SU-DHL-6 (cell line): ENCODE data around the gene CCDC106.

Experiments
- H2AFZ ChIP-seq: fragments of 200-600 bp; sonication (generic); 2 replicates; pipeline ENCODE4 v1.6.1; 2014; ENCODE audit warnings: low read depth, mild to moderate bottlenecking, moderate library complexity, mixed read lengths, antibody characterized with exemption, low read length; ENCODE audit not compliant: severe bottlenecking
- H3F3A ChIP-seq: fragments of 200-600 bp; shearing (Covaris generic); 2 replicates; pipeline ENCODE4 v1.6.0; 2016; ENCODE audit warnings: antibody characterized with exemption, mild to moderate bottlenecking; ENCODE audit not compliant: insufficient read depth
- H3K27ac ChIP-seq: fragments of 200-600 bp; sonication (generic); 2 replicates; pipeline ENCODE4 v1.5.1; 2016; ENCODE audit warnings: low read depth, mild to moderate bottlenecking, low read length, moderate library complexity, mixed read lengths
- H3K27me3 ChIP-seq: fragments of 200-600 bp; sonication (generic), shearing (Covaris generic); 2 replicates; pipeline ENCODE4 v1.6.0; 2014; ENCODE audit warnings: mild to moderate bottlenecking, low read length
- H3K36me3 ChIP-seq: fragments of 200-600 bp; sonication (generic); 2 replicates; pipeline ENCODE4 v1.6.1; 2014; ENCODE audit warnings: mild to moderate bottlenecking, low read length, mixed read lengths
- H3K4me2 ChIP-seq: fragments of 300-600, 200-600 bp; shearing (Covaris generic), sonication (generic); 2 replicates; pipeline ENCODE4 v1.6.0; 2014; ENCODE audit warnings: low read length, low read depth, mild to moderate bottlenecking; ENCODE audit not compliant: poor library complexity, severe bottlenecking
- H3K4me3 ChIP-seq: fragments of 200-600 bp; sonication (generic); 2 replicates; pipeline ENCODE4 v1.5.1; 2014; ENCODE audit warnings: antibody characterized with exemption, low read length, mild to moderate bottlenecking, mixed read lengths; ENCODE audit not compliant: insufficient read depth, poor library complexity, severe bottlenecking
- H3K79me2 ChIP-seq: fragments of 200-600 bp; sonication (generic); 2 replicates; pipeline ENCODE4 v1.6.1; 2014; ENCODE audit warnings: mild to moderate bottlenecking, low read length, moderate library complexity; ENCODE audit not compliant: insufficient read depth
- H3K9ac ChIP-seq: fragments of 200-600 bp; sonication (generic); 2 replicates; pipeline ENCODE4 v1.7.0; 2014; ENCODE audit warnings: mild to moderate bottlenecking, low read length
- H3K9me2 ChIP-seq: fragments of 200-600 bp; sonication (generic); replicated peaks from 2 replicates; pipeline ENCODE4 v1.6.1; 2014; ENCODE audit warnings: low read length; ENCODE audit not compliant: insufficient read depth
- H3K9me3 ChIP-seq: fragments of 200-600 bp; sonication (generic); 2 replicates; pipeline ENCODE4 v1.6.1; 2014; ENCODE audit warnings: low read length, mixed read lengths; ENCODE audit not compliant: insufficient read depth
- H4K20me1 ChIP-seq: fragments of 200-600 bp; sonication (generic); 2 replicates; pipeline ENCODE4 v1.6.1; 2014; ENCODE audit warnings: low read depth, mild to moderate bottlenecking, antibody characterized with exemption, low read length, moderate library complexity, mixed read lengths
- EZH2phosphoT487 ChIP-seq: fragments of 200-600 bp; sonication (generic), shearing (Covaris generic); conservative IDR thresholded peaks from 2 replicates; pipeline ENCODE4 v1.6.1; 2018; ENCODE audit warnings: mild to moderate bottlenecking, antibody characterized with exemption, low read length, moderate library complexity, mixed read lengths
- TF ChIP-seq, protein P1 (sequence below): fragments of 200-600 bp; sonication (generic); IDR thresholded peaks from one replicate; pipeline ENCODE4 v1.5.1; 2017; ENCODE audit warnings: antibody characterized with exemption, mild to moderate bottlenecking, low read length, moderate library complexity; ENCODE audit not compliant: insufficient read depth, poor library complexity, severe bottlenecking

The CCDC106 gene

GRCh38 chr19:55632463-55632834 is 15.6 kb upstream of the CCDC106 start:
- no peaks in the 10 kb centered on the region for H3K27me3 ChIP-seq
- no peak overlapping the region for H3K4me2 ChIP-seq
- H3K4me3 ChIP-seq, result no peak overlapping the region

DNA sequence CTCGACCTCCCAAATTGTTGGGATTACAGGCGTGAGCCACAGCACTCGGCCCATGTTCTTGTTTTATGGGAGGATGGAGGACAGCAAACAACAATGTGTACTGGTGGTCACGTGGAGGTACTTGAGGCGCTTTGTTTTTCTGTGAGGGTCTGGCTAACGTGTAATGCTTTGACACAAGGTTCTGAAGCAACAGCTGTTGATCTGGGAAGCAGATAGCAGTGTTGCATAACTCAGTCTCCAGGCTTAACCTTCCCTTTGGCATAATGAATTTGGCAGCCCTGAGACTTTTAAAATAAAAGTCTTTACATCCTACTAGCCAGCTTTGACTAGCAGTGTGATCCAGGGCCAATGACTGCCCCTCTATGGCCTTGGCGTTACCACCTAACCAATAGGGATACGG is 14.2 kb upstream of the CCDC106 start:
- no peaks in the 10 kb centered on the region for H3K27me3 ChIP-seq
- H4K20me1 ChIP-seq, result no peaks in the 10 kb centered on the region
- no peaks in the 10 kb centered on the region for H3K9me3 ChIP-seq
- peak overlapping the region; percentile 22 for H2AFZ ChIP-seq
- peak overlapping the region; percentile 93 for H3K4me2 ChIP-seq
- H3K27ac ChIP-seq, result no peak overlapping the region
- no peaks in the 10 kb centered on the region for H3K9me2 ChIP-seq
- TF ChIP-seq, protein P1, sequence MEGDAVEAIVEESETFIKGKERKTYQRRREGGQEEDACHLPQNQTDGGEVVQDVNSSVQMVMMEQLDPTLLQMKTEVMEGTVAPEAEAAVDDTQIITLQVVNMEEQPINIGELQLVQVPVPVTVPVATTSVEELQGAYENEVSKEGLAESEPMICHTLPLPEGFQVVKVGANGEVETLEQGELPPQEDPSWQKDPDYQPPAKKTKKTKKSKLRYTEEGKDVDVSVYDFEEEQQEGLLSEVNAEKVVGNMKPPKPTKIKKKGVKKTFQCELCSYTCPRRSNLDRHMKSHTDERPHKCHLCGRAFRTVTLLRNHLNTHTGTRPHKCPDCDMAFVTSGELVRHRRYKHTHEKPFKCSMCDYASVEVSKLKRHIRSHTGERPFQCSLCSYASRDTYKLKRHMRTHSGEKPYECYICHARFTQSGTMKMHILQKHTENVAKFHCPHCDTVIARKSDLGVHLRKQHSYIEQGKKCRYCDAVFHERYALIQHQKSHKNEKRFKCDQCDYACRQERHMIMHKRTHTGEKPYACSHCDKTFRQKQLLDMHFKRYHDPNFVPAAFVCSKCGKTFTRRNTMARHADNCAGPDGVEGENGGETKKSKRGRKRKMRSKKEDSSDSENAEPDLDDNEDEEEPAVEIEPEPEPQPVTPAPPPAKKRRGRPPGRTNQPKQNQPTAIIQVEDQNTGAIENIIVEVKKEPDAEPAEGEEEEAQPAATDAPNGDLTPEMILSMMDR, result no peak
- TF ChIP-seq EZH2phosphoT487, result no peak
- H3K36me3 ChIP-seq, result no peaks in the 10 kb centered on the region
- peak overlapping the region; percentile 95; the same call in 1 of the 2 replicates for H3K9ac ChIP-seq
- peak overlapping the region; percentile 71 for H3K4me3 ChIP-seq
- H3K79me2 ChIP-seq, result peaks cover 26% of the 10 kb centered on the region
- peaks cover 4% of the 10 kb centered on the region for H3F3A ChIP-seq

More at GRCh38 chr19:55632463-55632834, 15.6 kb upstream of the CCDC106 start:
- TF ChIP-seq EZH2phosphoT487, result no peak
- TF ChIP-seq, protein P1, result peak; percentile 61
- H3K79me2 ChIP-seq, result peaks cover 21% of the 10 kb centered on the region
- no peak overlapping the region for H3K9ac ChIP-seq
- no peaks in the 10 kb centered on the region for H3K9me2 ChIP-seq
- H4K20me1 ChIP-seq, result no peaks in the 10 kb centered on the region
- H3K9me3 ChIP-seq, result no peaks in the 10 kb centered on the region
- H3K27ac ChIP-seq, result no peak overlapping the region
- no peaks in the 10 kb centered on the region for H3K36me3 ChIP-seq
- H2AFZ ChIP-seq, result peak overlapping the region; percentile 68
- H3F3A ChIP-seq, result peaks cover 4% of the 10 kb centered on the region; the same call in 1 of the 2 replicates

GRCh38 chr19:55635334-55635717 is 12.7 kb upstream of the CCDC106 start:
- no peaks in the 10 kb centered on the region for H3K36me3 ChIP-seq
- H3K9me2 ChIP-seq, result no peaks in the 10 kb centered on the region
- no peak overlapping the region for H2AFZ ChIP-seq

More at GRCh38 chr19:55635334-55635717, 12.7 kb upstream of the CCDC106 start:
- Histone ChIP-seq H3K27ac (peak overlapping the region; percentile 38), H3K4me2 (peak overlapping the region; percentile 93), H3K4me3 (peak overlapping the region; percentile 71), H3K9me3 (no peaks in the 10 kb centered on the region), H3F3A (peaks cover 11% of the 10 kb centered on the region), H3K79me2 (peaks cover 26% of the 10 kb centered on the region), H4K20me1 (no peaks in the 10 kb centered on the region), H3K9ac (peak overlapping the region; percentile 95), H3K27me3 (no peaks in the 10 kb centered on the region)
- no peak for TF ChIP-seq EZH2phosphoT487
- TF ChIP-seq, protein P1, result no peak
